ENCODE data around the gene PDIA2.

PDIA2 gene

GRCh38 chr16:280991-281659, 1.8 kb upstream of the PDIA2 start:
- DNase-seq (no peak), ATAC-seq (no peak)
- Mint-ChIP-seq H3K36me3 (ENCODE audit: low read depth) (no peaks in the 10 kb centered on the region), H3K27ac (no peak overlapping the region), H3K4me3 (no peak overlapping the region), H3K9me3 (no peaks in the 10 kb centered on the region), H3K27me3 (peaks cover 16% of the 10 kb centered on the region), H3K4me1 (peaks cover 9% of the 10 kb centered on the region)

DNA sequence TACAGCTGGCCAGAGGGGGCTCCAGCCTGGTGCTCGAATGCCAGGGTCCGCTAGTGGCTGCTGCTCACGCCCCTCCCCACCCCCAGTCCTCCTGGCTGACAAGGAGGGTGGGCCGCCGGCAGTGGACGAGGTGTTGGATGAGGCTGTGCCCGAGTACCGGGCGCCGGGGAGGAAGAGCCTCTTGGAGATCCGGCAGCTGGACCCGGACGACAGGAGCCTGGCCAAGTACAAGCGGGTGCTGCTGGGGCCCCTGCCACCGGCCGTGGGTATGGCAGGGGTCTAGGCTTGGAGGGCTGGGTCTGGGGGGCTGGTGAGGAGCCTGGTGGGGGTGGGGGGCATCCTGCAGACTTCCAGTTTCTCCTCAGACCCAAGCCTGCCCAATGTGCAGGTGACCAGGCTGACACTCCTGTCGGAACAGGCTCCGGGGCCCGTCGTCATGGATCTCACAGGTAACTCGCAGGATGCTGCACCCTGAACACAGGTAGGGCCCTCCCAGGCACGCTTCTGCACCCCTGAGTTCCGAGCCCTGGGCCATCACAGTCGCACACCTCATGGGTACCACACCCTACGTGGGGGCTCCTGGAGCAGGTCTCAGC, 1.2 kb upstream of the PDIA2 start:
- Mint-ChIP-seq H3K4me1 (peaks cover 6% of the 10 kb centered on the region), H3K27ac (no peak overlapping the region), H3K27me3 (peaks cover 10% of the 10 kb centered on the region), H3K36me3 (ENCODE audit: low read depth) (peaks cover 3% of the 10 kb centered on the region), H3K4me3 (no peak overlapping the region), H3K9me3 (no peaks in the 10 kb centered on the region)
- DNase-seq, result no peak
- ATAC-seq, result no peak

- Mint-ChIP-seq H3K4me3 (no peak overlapping the region), H3K36me3 (ENCODE audit: low read depth) (peaks cover 9% of the 10 kb centered on the region), H3K4me1 (peaks cover 6% of the 10 kb centered on the region), H3K9me3 (no peaks in the 10 kb centered on the region), H3K27me3 (peaks cover 5% of the 10 kb centered on the region), H3K27ac (no peak overlapping the region)
- DNase-seq (no peak), ATAC-seq (no peak)
Measured at GRCh38 chr16:282491-282890, 473 bp upstream of the PDIA2 start.

DNA sequence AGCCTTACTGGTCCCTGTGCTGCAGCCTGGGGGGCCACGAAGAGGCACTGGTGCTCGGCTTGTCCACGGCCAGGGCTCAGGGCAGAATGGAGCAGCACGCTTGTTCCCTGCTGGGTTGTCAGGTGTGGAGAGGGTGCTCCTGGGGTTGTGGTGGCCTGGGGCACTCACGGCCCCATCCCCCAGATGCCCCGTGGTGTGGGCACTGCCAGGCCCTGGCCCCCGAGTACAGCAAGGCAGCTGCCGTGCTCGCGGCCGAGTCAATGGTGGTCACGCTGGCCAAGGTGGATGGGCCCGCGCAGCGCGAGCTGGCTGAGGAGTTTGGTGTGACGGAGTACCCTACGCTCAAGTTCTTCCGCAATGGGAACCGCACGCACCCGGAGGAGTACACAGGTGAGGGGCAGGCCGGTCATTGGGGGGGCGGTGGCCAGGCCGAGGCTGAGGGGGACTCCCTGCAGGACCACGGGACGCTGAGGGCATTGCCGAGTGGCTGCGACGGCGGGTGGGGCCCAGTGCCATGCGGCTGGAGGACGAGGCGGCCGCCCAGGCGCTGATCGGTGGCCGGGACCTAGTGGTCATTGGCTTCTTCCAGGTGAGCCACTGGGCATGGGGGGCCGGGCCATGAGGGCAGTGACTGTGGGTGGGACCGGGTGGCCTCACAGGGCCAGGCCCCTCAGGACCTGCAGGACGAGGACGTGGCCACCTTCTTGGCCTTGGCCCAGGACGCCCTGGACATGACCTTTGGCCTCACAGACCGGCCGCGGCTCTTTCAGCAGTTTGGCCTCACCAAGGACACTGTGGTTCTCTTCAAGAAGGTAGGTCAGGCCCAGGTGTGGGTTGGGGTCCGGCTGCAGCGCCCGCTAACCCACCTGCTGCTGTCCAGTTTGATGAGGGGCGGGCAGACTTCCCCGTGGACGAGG, 1.5 kb downstream of the PDIA2 start:
- H3K36me3 Mint-ChIP-seq (ENCODE audit: low read depth), result peaks cover 14% of the 10 kb centered on the region

GRCh38 chr16:285146-286055, 2.4 kb downstream of the PDIA2 start:
- DNase-seq (no peak), ATAC-seq (no peak)
- H3K27me3 Mint-ChIP-seq, result no peaks in the 10 kb centered on the region
- H3K4me1 Mint-ChIP-seq, result no peaks in the 10 kb centered on the region
- no peak overlapping the region for H3K4me3 Mint-ChIP-seq
- no peaks in the 10 kb centered on the region for H3K9me3 Mint-ChIP-seq
- peaks cover 14% of the 10 kb centered on the region for H3K36me3 Mint-ChIP-seq (ENCODE audit: low read depth)
- no peak overlapping the region for H3K27ac Mint-ChIP-seq

More for the DNA sequence above, 1.5 kb downstream of the PDIA2 start:
- no peaks in the 10 kb centered on the region for H3K27me3 Mint-ChIP-seq
- H3K4me1 Mint-ChIP-seq, result no peaks in the 10 kb centered on the region
- no peak overlapping the region for H3K27ac Mint-ChIP-seq
- ATAC-seq (no peak), DNase-seq (no peak)
- no peak overlapping the region for H3K4me3 Mint-ChIP-seq
- H3K9me3 Mint-ChIP-seq, result no peaks in the 10 kb centered on the region

GRCh38 chr16:286491-287297, 3.7 kb downstream of the PDIA2 start:
- DNase-seq, result no peak
- Mint-ChIP-seq H3K4me3 (no peak overlapping the region), H3K27ac (no peak overlapping the region), H3K9me3 (no peaks in the 10 kb centered on the region), H3K4me1 (no peaks in the 10 kb centered on the region), H3K36me3 (ENCODE audit: low read depth) (peaks cover 14% of the 10 kb centered on the region), H3K27me3 (no peaks in the 10 kb centered on the region)
- ATAC-seq, result no peak

- H3K4me1 Mint-ChIP-seq, result no peaks in the 10 kb centered on the region
- ATAC-seq (no peak), DNase-seq (no peak)
- peaks cover 14% of the 10 kb centered on the region for H3K36me3 Mint-ChIP-seq (ENCODE audit: low read depth)
- H3K27ac Mint-ChIP-seq, result no peak overlapping the region
- H3K4me3 Mint-ChIP-seq, result no peak overlapping the region
- no peaks in the 10 kb centered on the region for H3K27me3 Mint-ChIP-seq
- no peaks in the 10 kb centered on the region for H3K9me3 Mint-ChIP-seq
Measured at GRCh38 chr16:287298-287811, 4.4 kb downstream of the PDIA2 start.

DNA sequence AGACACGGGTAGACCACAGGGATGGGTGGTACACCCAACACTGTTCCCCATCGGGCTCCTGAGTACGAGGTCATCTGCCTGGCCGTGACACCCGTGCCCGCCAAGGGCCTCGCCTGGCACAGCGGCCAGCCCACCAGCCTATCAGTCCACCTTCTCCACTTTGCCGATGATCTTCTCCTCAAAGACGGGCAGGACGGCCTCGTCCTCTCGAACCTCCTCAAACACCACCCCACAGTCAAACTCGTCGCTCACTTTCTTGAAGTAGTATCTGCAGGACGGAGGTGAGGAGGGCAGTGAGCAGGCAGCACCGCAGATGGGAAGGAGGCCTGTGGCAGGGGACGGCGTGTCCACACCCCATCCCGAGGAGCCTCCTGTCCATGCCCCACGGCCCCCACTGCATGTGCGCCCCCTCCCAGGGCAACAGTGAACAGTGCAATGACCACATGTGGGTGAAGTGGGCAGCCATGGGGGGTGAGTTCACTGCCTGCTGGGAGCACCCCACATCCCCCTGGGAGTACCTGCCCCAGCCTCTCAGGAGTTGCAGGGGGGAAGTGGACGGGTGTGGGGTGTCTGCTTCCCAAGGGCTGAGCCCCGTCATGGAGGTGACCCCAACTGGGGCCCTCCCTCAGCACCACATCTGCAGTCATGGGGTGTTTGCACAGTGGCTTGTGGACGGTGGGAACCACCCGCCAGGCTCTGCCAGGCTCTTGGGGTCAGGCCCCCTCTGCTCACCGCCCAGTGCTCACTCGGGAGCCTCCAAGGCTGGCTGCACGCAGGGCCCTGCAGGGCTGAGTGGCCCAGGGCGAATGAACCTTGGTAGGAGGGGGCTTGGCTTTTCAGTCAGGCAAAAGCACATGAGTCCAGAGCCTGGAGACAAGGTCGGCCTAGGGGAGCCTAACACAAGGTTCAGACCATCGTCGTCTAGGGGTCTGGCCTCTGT, 5.3 kb downstream of the PDIA2 start:
- H3K9me3 Mint-ChIP-seq, result no peaks in the 10 kb centered on the region
- DNase-seq, result no peak
- H3K4me1 Mint-ChIP-seq, result no peaks in the 10 kb centered on the region
- no peak for ATAC-seq
- H3K27me3 Mint-ChIP-seq, result no peaks in the 10 kb centered on the region
- peaks cover 14% of the 10 kb centered on the region for H3K36me3 Mint-ChIP-seq (ENCODE audit: low read depth)
- H3K4me3 Mint-ChIP-seq, result no peak overlapping the region
- no peak overlapping the region for H3K27ac Mint-ChIP-seq

DNA sequence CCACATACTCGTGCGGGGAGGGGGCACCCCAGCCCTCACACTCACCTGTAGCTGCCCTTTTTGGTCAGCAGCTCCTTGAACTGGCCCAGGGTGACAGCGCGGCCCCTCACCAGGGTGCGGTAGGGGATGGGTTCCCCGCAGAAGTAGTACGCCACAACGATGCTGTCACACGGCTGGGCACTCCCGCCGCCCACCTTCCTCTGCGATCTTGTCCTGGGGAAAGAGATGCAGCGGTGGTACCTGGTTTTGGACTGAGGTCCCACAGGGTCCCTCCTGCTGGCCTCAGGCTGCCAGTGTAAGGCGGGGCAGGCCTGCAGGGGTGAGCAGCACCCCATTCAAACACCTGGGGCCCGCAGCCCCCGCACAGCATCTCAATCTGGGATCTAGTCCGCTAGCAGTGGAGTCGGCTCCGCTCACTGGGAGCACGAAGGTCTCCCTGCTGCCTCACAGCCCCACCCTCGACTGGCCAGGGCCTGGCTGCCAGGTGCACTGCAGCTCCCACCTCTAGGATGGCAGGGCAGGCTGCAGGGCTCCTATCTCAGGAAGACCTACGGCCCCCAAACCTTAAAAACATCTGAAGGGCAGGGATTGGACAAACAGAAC, 6.5 kb downstream of the PDIA2 start:
- Mint-ChIP-seq H3K9me3 (no peaks in the 10 kb centered on the region), H3K4me1 (no peaks in the 10 kb centered on the region), H3K36me3 (ENCODE audit: low read depth) (peaks cover 19% of the 10 kb centered on the region), H3K27ac (no peak overlapping the region), H3K27me3 (no peaks in the 10 kb centered on the region), H3K4me3 (no peak overlapping the region)
- ATAC-seq (no peak), DNase-seq (no peak)

DNA sequence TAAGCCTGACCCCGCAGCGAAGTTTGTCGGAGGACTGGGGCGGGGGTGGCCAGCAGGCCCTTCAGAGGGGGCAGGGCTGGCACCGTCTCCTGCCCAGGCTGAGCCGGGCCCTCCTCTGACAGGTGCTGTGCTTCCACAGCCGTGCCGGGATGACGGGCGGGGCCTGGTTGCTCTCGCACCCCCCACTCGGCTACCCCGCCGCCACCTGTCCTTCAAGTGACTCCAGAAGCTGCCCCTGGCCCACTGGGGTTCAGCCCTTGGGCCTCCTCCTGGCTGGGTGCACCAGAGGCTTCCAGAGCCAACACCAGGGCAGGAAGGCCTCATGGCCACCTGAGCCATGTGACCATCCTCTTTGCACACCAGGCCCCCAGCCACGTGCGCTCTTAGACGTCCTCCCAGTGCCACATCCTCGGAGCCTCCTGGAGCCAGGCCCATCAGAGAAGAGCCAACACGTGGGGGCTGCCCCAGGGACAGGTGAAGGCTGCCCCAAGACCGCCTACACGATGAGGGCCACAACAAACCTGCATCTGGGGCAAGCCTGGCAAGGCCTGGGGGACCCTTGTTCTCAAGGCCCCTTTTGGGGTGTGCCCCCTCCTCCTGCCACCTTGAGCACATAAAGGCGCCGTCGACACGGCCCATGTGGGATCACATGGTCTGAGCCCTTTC, 7.2 kb downstream of the PDIA2 start:
- DNase-seq (no peak), ATAC-seq (no peak)
- H3K4me3 Mint-ChIP-seq, result no peak overlapping the region
- H3K4me1 Mint-ChIP-seq, result no peaks in the 10 kb centered on the region
- no peaks in the 10 kb centered on the region for H3K27me3 Mint-ChIP-seq
- no peak overlapping the region for H3K27ac Mint-ChIP-seq
- H3K36me3 Mint-ChIP-seq (ENCODE audit: low read depth), result peaks cover 19% of the 10 kb centered on the region
- H3K9me3 Mint-ChIP-seq, result no peaks in the 10 kb centered on the region

DNA sequence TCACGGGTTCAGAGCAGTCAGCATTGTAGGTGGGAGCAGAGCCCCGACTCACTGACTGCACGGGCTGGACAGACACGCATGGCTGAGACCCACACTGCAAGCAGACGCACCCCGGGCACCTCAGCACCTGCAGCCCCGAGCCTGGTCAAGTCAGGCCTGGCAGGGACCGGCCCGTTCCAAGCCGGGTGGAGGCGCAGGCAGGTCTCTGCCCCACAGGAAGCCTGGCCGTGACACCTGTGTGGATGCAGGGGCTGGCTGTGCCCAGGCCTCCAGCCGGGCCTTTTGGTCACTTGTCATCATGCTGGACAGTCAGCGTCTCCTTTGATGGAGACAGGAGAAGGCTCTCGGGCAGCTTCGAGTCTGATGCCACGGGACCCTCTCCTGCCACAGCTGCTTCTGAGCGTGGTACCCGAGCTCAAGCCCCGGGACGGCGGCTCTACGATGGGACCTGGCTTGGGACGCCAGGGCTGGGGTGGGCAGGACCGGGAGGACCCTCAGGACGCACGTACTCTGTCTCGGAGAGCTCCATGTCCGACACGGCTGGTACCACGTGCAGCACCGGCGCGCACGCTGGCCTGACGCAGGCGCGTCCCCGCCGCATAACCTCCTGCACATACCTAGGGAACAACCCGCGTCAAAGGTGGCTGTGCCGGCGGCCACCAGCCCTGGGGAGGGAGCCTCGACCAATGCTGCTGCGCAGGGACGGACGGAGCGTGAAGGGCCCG, 7.9 kb downstream of the PDIA2 start:
- ATAC-seq (no peak), DNase-seq (no peak)
- H3K27me3 Mint-ChIP-seq, result no peaks in the 10 kb centered on the region
- no peaks in the 10 kb centered on the region for H3K9me3 Mint-ChIP-seq
- H3K36me3 Mint-ChIP-seq (ENCODE audit: low read depth), result peaks cover 19% of the 10 kb centered on the region
- H3K4me1 Mint-ChIP-seq, result no peaks in the 10 kb centered on the region
- no peak overlapping the region for H3K27ac Mint-ChIP-seq
- H3K4me3 Mint-ChIP-seq, result no peak overlapping the region

Measured in activated naive CD8-positive, alpha-beta T cell treated with anti-CD3 and anti-CD28 coated beads, Interleukin-2, amount 50 U/mL, for 24 hours (primary cell).